Mucosa of descending colon (tissue), 3 donors: ENCODE results near the gene MYO18A. TPM values are rescaled to one million over a fixed set of nuclear protein-coding genes. Genes with fewer than 3 reads are reported as not detected.

Experiments
- ATAC-seq: fragments of 200-7000 bp; cut with Tn5 transposase; one replicate; pipeline ENCODE4 v1.9.1; 2020; ENCODE audit warnings: mild to moderate bottlenecking, moderate library complexity
- DNase-seq, 3 donors: peaks; one replicate each; pipeline ENCODE4 v3.0.0-alpha.2; 2020
- H3K36me3 ChIP-seq: fragments of 200-600 bp; one replicate; pipeline ENCODE4 v1.8.0; 2021; ENCODE audit warnings: low read depth, mild to moderate bottlenecking
- H3K4me1 ChIP-seq: fragments of 200-600 bp; one replicate; pipeline ENCODE4 v1.8.0; 2021; ENCODE audit warnings: low read depth, mild to moderate bottlenecking
- H3K4me3 ChIP-seq: fragments of 200-600 bp; one replicate; pipeline ENCODE4 v1.8.0; 2021; ENCODE audit warnings: mild to moderate bottlenecking
- H3K9me3 ChIP-seq: fragments of 200-600 bp; one replicate; pipeline ENCODE4 v1.8.0; 2021; ENCODE audit warnings: mild to moderate bottlenecking
- CTCF ChIP-seq: fragments of 200-600 bp; IDR thresholded peaks from one replicate; pipeline ENCODE4 v1.8.0; 2022; ENCODE audit warnings: antibody characterized with exemption, mild to moderate bottlenecking
- intact Hi-C, 2 donors: fragments of 100-400 bp; cut with DNase I in 1 of 2; cut with micrococcal nuclease in 1 of 2; formaldehyde crosslinking; loops; one replicate each; pipeline versions ENCODE4 v1.11.0 to v1.11.1; 2022; cut with DNase I, micrococcal nuclease
- total RNA-seq, 3 donors: library from RNA; stranded (reverse); fragmentation: NEBNext Ultra II Directional in 2 of 3; extraction: Animal tissue kit (Norgen Biotek cat#: 25700) in 2 of 3; gene quantifications; one replicate each; pipeline versions ENCODE4 v1.2.1 to v1.2.4, GENCODE V29; 2021 to 2023
- donor health status: DM: no; HTN: no; CAD: no; lungs with moderate emphysema.
- donor health status: DM: no; HTN: no; CAD: no.
- donor health status: DM: no; HTN: yes; CAD: no.

The MYO18A gene
- total RNA-seq, 3 donors from 2014 or later: 84.9 to 111 (median 93.3) TPM

GRCh38 chr17:29051194-29051593 is 129.0 kb downstream of the MYO18A start:
- Histone ChIP-seq H3K9me3 (no peaks in the 10 kb centered on the region), H3K4me1 (no peaks in the 10 kb centered on the region), H3K4me3 (no peak overlapping the region), H3K36me3 (no peaks in the 10 kb centered on the region)
- ATAC-seq (no peak), DNase-seq (no peak)
- TF ChIP-seq CTCF: no peak
- intact Hi-C loops: no loop called here

- Histone ChIP-seq H3K9me3 (no peaks in the 10 kb centered on the region), H3K36me3 (no peaks in the 10 kb centered on the region), H3K4me1 (no peaks in the 10 kb centered on the region), H3K4me3 (no peak overlapping the region)
- ATAC-seq: no peak
- no peak for TF ChIP-seq CTCF
- intact Hi-C loops: no loop called here
- DNase-seq: no peak
Measured at GRCh38 chr17:29050176-29050575, 130.0 kb downstream of the MYO18A start.

- DNase-seq (no peak), ATAC-seq (no peak)
- no peaks in the 10 kb centered on the region for H3K4me1 ChIP-seq
- intact Hi-C loops: no loop called here
- H3K9me3 ChIP-seq: no peaks in the 10 kb centered on the region
- TF ChIP-seq CTCF: no peak
- H3K36me3 ChIP-seq: no peaks in the 10 kb centered on the region
- no peak overlapping the region for H3K4me3 ChIP-seq
Measured at GRCh38 chr17:29049541-29050145, 130.6 kb downstream of the MYO18A start.

GRCh38 chr17:29048440-29049368 is 131.5 kb downstream of the MYO18A start:
- intact Hi-C loops: no loop called here
- H3K4me1 ChIP-seq: no peaks in the 10 kb centered on the region
- H3K36me3 ChIP-seq: no peaks in the 10 kb centered on the region
- DNase-seq: no peak
- H3K4me3 ChIP-seq: no peak overlapping the region
- no peak for ATAC-seq
- TF ChIP-seq CTCF: no peak
- no peaks in the 10 kb centered on the region for H3K9me3 ChIP-seq

- no peaks in the 10 kb centered on the region for H3K36me3 ChIP-seq
- no peak for TF ChIP-seq CTCF
- DNase-seq: no peak
- H3K9me3 ChIP-seq: no peaks in the 10 kb centered on the region
- intact Hi-C loops: no loop called here
- H3K4me1 ChIP-seq: no peaks in the 10 kb centered on the region
- ATAC-seq: no peak
- H3K4me3 ChIP-seq: no peak overlapping the region
Measured at GRCh38 chr17:29046473-29046839, 133.7 kb downstream of the MYO18A start.
